Stomach smooth muscle (tissue), 2 donors: ENCODE results near the gene CKAP2L.

Source experiments
- H3K27ac ChIP-seq: one replicate; pipeline ENCODE4 v1.7.0; 2013; ENCODE audit warnings: mild to moderate bottlenecking, low read length, inconsistent platforms
- H3K27me3 ChIP-seq, 2 donors: one replicate each; pipeline ENCODE4 v1.7.0; 2013; ENCODE audit warnings: low read length in 2 of 2; ENCODE audit not compliant: insufficient read depth in 2 of 2, control insufficient read depth in 1 of 2
- H3K36me3 ChIP-seq, 2 donors: one replicate each; pipeline ENCODE4 v1.7.0; 2013; ENCODE audit warnings: low read length in 2 of 2; ENCODE audit not compliant: control insufficient read depth in 2 of 2, insufficient read depth in 2 of 2
- H3K4me1 ChIP-seq: one replicate; pipeline ENCODE4 v1.7.0; 2013; ENCODE audit warnings: low read length; ENCODE audit not compliant: control insufficient read depth, insufficient read depth
- H3K4me3 ChIP-seq, 2 donors: one replicate each; pipeline ENCODE4 v1.7.0; 2013; ENCODE audit warnings: low read length in 2 of 2
- H3K9ac ChIP-seq, 2 donors: one replicate each; pipeline ENCODE4 v1.7.0; 2013; ENCODE audit warnings: low read length in 2 of 2, mild to moderate bottlenecking in 1 of 2
- H3K9me3 ChIP-seq, 2 donors: one replicate each; pipeline ENCODE4 v1.7.0; 2013; ENCODE audit warnings: low read length in 2 of 2; ENCODE audit not compliant: control insufficient read depth in 2 of 2
- donor health status: healthy.
- donor health status: Pancreatic carcinoma.

Gene CKAP2L

DNA sequence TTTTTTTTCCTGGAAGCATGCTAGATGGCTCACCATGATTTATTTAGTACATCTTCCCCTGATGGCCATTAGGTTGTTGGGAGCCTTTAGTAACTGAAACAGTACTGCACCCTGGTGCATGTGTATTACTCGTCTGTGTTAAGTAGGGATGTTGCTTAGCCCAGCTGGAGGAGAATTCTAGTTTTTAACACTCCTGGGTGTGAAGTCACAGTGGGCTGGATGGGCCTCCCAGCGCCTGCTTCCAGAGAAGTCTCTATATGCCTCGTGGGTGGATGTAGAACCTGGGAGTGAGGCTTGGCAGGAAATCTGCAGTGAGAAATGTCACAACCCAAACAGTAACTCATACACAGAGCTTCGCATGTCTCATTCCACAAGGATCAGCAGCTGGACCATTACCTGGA, 72.5 kb downstream of the CKAP2L start:
- no peak overlapping the region for H3K27ac ChIP-seq
- H3K4me3 ChIP-seq: no peak overlapping the region
- H3K36me3 ChIP-seq: no peaks in the 10 kb centered on the region
- H3K27me3 ChIP-seq: no peaks in the 10 kb centered on the region
- no peak overlapping the region for H3K9ac ChIP-seq
- H3K9me3 ChIP-seq: no peaks in the 10 kb centered on the region
- peaks cover 3% of the 10 kb centered on the region for H3K4me1 ChIP-seq

DNA sequence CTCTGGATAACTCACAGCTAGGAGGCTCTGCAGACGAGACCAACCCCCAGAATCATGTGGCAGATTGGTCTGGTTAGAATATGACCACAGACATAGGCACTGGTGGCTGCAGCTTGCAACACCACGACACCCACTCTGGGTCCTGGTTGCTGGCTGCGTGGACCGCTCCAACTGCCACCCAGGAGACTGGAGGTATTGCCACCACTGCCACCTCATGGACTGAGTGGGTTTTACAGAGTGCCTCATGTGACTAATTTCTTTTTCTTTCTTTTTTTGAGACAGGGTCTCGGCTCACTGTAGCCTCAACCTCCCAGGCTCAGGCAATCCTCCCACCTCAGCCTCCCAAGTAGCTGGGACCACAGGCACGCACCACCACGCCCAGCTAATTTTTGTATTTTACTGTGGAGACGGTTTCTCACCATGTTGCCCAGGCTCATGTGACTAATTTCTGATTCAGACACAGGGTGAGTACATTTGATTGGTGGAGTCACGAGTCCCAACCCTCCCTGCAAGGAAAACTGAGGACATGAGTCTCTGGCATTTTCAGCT, 73.5 kb downstream of the CKAP2L start:
- no peak overlapping the region for H3K4me3 ChIP-seq
- no peak overlapping the region for H3K27ac ChIP-seq
- H3K9ac ChIP-seq: no peak overlapping the region
- H3K27me3 ChIP-seq: no peaks in the 10 kb centered on the region
- no peaks in the 10 kb centered on the region for H3K9me3 ChIP-seq
- H3K4me1 ChIP-seq: peaks cover 3% of the 10 kb centered on the region
- H3K36me3 ChIP-seq: no peaks in the 10 kb centered on the region

DNA sequence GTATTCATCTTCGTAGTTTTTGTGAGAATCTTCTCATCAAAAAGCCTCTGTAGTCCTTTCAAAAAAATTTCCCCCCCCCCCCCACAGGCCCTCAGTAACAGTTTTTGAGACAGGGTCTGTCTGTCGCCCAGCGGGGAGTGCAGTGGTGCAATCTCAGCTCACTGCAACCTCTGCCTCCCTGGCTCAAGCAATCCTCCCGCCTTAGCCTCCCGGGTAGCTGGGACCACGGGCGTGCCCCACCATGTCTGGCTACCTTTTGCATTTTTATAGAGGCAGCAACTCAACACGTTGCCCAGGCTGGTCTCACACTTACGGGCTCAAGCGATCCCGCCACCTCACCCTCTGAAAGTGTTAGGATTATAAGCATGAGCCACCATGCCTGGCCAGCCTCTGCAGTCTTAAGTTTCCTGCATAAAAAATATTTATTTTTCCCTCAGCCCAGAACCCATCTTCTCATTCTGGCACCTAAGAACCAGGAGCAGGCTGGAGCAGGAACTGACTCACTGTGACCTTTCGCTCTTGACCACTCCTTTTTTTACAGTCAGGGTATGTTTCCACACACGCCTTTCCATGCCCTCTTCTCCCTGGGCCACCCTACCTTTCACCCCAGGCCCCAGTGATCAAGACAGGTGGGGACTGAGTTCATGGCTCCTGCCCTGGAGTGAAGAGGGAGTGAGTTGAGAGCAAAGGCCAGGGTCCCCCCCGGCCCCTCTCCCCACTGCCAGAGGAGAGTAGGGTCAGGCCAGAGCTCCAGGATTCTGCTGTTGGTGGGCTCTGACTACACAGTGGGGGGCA, 76.1 kb downstream of the CKAP2L start:
- H3K9ac ChIP-seq: no peak overlapping the region
- no peak overlapping the region for H3K27ac ChIP-seq
- H3K4me1 ChIP-seq: peaks cover 3% of the 10 kb centered on the region
- H3K27me3 ChIP-seq: no peaks in the 10 kb centered on the region
- no peak overlapping the region for H3K4me3 ChIP-seq
- H3K36me3 ChIP-seq: no peaks in the 10 kb centered on the region
- H3K9me3 ChIP-seq: no peaks in the 10 kb centered on the region

GRCh38 chr2:112687522-112687921, 76.9 kb downstream of the CKAP2L start:
- Histone ChIP-seq H3K9me3 (no peaks in the 10 kb centered on the region), H3K4me1 (no peaks in the 10 kb centered on the region), H3K36me3 (no peaks in the 10 kb centered on the region), H3K4me3 (no peak overlapping the region), H3K9ac (no peak overlapping the region), H3K27ac (no peak overlapping the region), H3K27me3 (no peaks in the 10 kb centered on the region)
